GM18526 (cell line): Measurements from ENCODE around the gene ESYT1.

Experiments used
- POLR2A ChIP-seq: IDR thresholded peaks from 3 replicates; pipeline ENCODE4 v1.6.1; 2011; ENCODE audit not compliant: insufficient read length; ENCODE audit errors: extremely low read depth

ESYT1 gene

GRCh38 chr12:56158926-56159461, 30.9 kb downstream of the ESYT1 start:
- TF ChIP-seq POLR2A = no peak

GRCh38 chr12:56159482-56160192, 31.6 kb downstream of the ESYT1 start:
- TF ChIP-seq POLR2A = no peak

GRCh38 chr12:56160193-56160763, 32.2 kb downstream of the ESYT1 start:
- TF ChIP-seq POLR2A = no peak

GRCh38 chr12:56160894-56161689, 33.0 kb downstream of the ESYT1 start:
- TF ChIP-seq POLR2A = peak; percentile 6

GRCh38 chr12:56161690-56162351, 33.8 kb downstream of the ESYT1 start:
- TF ChIP-seq POLR2A = no peak

- TF ChIP-seq POLR2A = no peak
These were observed 34.6 kb downstream of the ESYT1 start for GRCh38 chr12:56162468-56163290.

- no peak for TF ChIP-seq POLR2A
These were observed 35.7 kb downstream of the ESYT1 start for GRCh38 chr12:56163533-56164344.

- TF ChIP-seq POLR2A = peak; percentile 16
These were observed 36.3 kb downstream of the ESYT1 start for GRCh38 chr12:56164345-56164729.

- TF ChIP-seq POLR2A = peak; percentile 13
These were observed 37.3 kb downstream of the ESYT1 start for GRCh38 chr12:56165369-56165768.

GRCh38 chr12:56169229-56169759, 41.2 kb downstream of the ESYT1 start:
- TF ChIP-seq POLR2A = no peak

GRCh38 chr12:56172839-56173238, 44.8 kb downstream of the ESYT1 start:
- TF ChIP-seq POLR2A = no peak

- no peak for TF ChIP-seq POLR2A
These were observed 50.3 kb downstream of the ESYT1 start for GRCh38 chr12:56178347-56178746.

GRCh38 chr12:56186957-56187356, 58.9 kb downstream of the ESYT1 start:
- TF ChIP-seq POLR2A = no peak
